WERI-Rb-1 (cell line): ENCODE data around the gene GNLY.

Experiments used
- DNase-seq: peaks from one replicate; pipeline ENCODE4 v3.0.0-alpha.2; 2020
- H3K27ac ChIP-seq: fragments of 250-450 bp; sonication (Bioruptor Pico); 2 replicates; pipeline ENCODE4 v1.5.1; 2020; ENCODE audit warnings: mild to moderate bottlenecking, moderate library complexity
- H3K27me3 ChIP-seq: fragments of 250-450 bp; sonication (Bioruptor Pico); 2 replicates; pipeline ENCODE4 v1.5.1; 2021; ENCODE audit warnings: mild to moderate bottlenecking, low read depth, moderate library complexity; ENCODE audit not compliant: insufficient read depth, severe bottlenecking
- H3K36me3 ChIP-seq: fragments of 250-450 bp; sonication (Bioruptor Pico); 2 replicates; pipeline ENCODE4 v1.5.1; 2020; ENCODE audit warnings: mild to moderate bottlenecking, moderate library complexity
- H3K4me3 ChIP-seq: 2 replicates; pipeline ENCODE4 v1.5.1; 2011; ENCODE audit warnings: low read depth, mild to moderate bottlenecking, control low read depth, low read length
- H3K9me3 ChIP-seq: fragments of 250-450 bp; sonication (Bioruptor Pico); 2 replicates; pipeline ENCODE4 v1.5.1; 2021; ENCODE audit warnings: mild to moderate bottlenecking, moderate library complexity; ENCODE audit not compliant: severe bottlenecking
- CTCF ChIP-seq: IDR thresholded peaks from 2 replicates; pipeline ENCODE4 v1.5.1; 2011; ENCODE audit warnings: low read depth, mild to moderate bottlenecking, control low read depth, inconsistent platforms, low read length

GNLY gene

GRCh38 chr2:85695691-85696668 is 1.8 kb downstream of the GNLY start:
- Histone ChIP-seq H3K36me3 (no peaks in the 10 kb centered on the region), H3K27ac (no peak overlapping the region), H3K4me3 (no peak overlapping the region), H3K9me3 (no peaks in the 10 kb centered on the region), H3K27me3 (no peaks in the 10 kb centered on the region)
- no peak for TF ChIP-seq CTCF
- no peak for DNase-seq

GRCh38 chr2:85697096-85697495 is 2.9 kb downstream of the GNLY start:
- no peaks in the 10 kb centered on the region for H3K9me3 ChIP-seq
- no peak for DNase-seq

GRCh38 chr2:85697716-85698115 is 3.6 kb downstream of the GNLY start:
- Histone ChIP-seq H3K36me3 (no peaks in the 10 kb centered on the region), H3K27ac (no peak overlapping the region), H3K27me3 (no peaks in the 10 kb centered on the region), H3K4me3 (no peak overlapping the region), H3K9me3 (no peaks in the 10 kb centered on the region)
- DNase-seq, result no peak
- no peak for TF ChIP-seq CTCF

More at GRCh38 chr2:85697096-85697495, 2.9 kb downstream of the GNLY start:
- Histone ChIP-seq H3K27me3 (no peaks in the 10 kb centered on the region), H3K27ac (no peak overlapping the region), H3K36me3 (no peaks in the 10 kb centered on the region), H3K4me3 (no peak overlapping the region)
- no peak for TF ChIP-seq CTCF

- Histone ChIP-seq H3K36me3 (no peaks in the 10 kb centered on the region), H3K27ac (no peak overlapping the region), H3K9me3 (no peaks in the 10 kb centered on the region), H3K27me3 (no peaks in the 10 kb centered on the region), H3K4me3 (no peak overlapping the region)
- TF ChIP-seq CTCF, result no peak
- no peak for DNase-seq
These were observed 4.2 kb downstream of the GNLY start for GRCh38 chr2:85698184-85698879.

- Histone ChIP-seq H3K27me3 (no peaks in the 10 kb centered on the region), H3K36me3 (no peaks in the 10 kb centered on the region), H3K9me3 (no peaks in the 10 kb centered on the region), H3K4me3 (no peak overlapping the region), H3K27ac (no peak overlapping the region)
- TF ChIP-seq CTCF, result no peak
- no peak for DNase-seq
These were observed 4.7 kb downstream of the GNLY start for GRCh38 chr2:85698880-85699254.
